Stimulated activated CD8-positive, alpha-beta memory T cell treated with anti-CD3 and anti-CD28 coated beads, Interleukin-15, amount 100 ng/mL, for 1 hour (primary cell): Measurements from ENCODE around the gene BCAS3.

ENCODE experiments used
- DNase-seq: peaks from one replicate; pipeline ENCODE4 v3.0.0-alpha.2; 2020; ENCODE audit warnings: low read depth

BCAS3 gene

GRCh38 chr17:61400066-61400716 lies 722.5 kb downstream of the BCAS3 start:
- no peak for DNase-seq

DNA sequence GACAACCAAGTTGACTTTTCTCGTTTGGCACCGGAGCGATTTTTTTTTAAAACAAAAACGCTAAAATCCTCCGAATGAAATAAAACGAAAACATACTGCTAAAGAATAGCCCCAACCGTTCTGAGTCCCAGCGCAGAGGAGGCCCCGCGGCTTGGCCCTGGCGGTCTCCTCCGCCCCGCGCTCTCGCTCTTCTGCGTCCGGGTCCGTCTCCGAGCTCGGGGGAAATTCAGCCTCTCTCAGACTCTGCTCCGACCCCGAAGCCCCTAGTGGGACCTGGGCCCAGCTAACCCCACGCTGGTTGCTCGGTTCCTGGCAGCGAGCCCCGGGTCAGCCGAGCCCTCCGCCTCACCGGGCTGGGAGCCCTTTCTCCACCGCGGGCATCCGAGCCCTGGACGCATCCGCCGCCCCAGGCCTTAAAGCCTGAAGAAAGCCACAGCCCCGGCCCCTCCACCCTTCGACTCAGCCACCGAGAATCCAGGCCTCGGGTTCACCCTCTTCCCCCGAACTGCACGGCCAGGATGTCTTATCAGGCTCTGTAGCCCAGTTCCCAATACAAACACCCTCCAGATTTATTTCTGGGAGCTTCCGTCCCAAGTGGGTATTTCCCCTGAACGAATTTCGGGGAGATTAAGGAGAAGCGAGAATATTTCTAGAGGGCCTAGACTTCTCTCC lies 723.2 kb downstream of the BCAS3 start:
- DNase-seq = no peak

GRCh38 chr17:61401389-61402072 lies 723.9 kb downstream of the BCAS3 start:
- DNase-seq = no peak

DNA sequence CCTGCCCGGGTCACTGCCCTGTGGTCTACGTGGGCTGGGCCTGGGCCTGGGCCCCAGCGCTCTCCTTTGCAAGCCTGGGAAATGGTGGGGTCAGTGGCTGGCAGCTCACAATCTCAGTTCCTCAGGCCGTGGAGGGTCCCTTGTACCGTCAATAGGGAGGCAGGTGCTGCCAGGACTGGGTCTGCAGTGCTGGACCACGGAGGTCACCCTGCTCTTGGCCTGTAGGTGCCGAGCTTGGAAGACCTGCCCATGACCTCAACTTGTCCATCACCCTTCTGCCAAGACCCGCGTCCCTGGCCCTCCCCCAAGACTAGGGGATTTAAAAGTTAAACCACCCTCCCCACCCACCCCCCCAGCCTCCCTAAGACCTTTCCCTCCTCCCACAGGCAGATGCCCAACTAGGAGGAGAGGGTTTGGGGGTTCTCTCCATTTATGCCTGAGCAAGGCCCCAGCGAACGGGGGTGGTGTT lies 724.5 kb downstream of the BCAS3 start:
- no peak for DNase-seq

GRCh38 chr17:61402978-61403800 lies 725.5 kb downstream of the BCAS3 start:
- no peak for DNase-seq

DNA sequence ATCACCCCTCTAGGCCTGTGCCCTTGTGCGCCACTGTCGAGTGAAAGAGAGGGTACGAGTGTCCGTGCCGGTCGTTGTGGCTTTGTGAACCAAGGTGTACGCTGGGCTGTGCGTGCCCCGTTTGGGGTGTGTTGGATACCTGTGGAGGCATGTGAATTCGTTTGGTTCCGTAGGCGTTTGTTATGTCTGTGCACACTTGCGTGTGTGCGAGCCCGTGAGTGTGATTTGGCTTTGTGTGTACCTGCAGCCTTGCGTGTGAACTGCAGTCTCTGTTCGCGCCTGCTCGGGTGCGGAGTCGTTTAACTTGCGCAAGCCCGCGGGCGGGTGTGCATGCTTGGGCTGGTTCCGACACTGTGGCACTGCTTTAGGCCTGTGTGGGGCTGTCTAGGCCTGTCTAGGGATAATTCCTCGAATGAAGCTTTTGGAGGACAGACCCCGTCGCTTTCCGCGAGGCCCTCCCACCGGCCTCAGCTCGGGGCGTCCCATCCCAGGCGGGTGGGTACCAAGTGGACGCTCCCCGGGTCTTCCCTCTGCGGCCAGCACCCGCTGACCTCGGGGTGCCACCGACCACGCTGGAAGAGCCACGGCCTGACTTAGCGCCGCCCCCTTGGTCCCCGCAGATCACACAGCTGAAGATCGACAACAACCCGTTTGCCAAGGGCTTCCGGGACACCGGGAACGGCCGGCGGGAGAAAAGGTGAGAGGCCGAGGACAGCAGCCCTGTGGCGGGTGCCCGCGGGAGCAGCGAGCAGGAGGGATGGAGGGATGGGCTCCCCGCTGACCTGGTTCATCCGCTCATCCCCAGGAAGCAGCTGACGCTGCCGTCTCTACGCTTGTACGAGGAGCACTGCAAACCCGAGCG lies 726.4 kb downstream of the BCAS3 start:
- DNase-seq = no peak

DNA sequence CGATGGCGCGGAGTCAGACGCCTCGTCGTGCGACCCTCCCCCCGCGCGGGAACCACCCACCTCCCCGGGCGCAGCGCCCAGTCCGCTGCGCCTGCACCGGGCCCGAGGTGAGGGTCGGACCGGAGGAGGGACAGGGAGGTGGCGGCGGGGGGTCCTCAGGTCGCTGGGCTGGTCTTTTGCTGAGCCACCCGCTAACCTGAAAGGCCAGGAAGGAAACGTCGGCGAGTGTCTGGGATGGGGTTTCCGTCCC lies 726.9 kb downstream of the BCAS3 start:
- no peak for DNase-seq

- no peak for DNase-seq
Observed at GRCh38 chr17:61404913-61405685, 727.4 kb downstream of the BCAS3 start.

GRCh38 chr17:61405686-61406536 lies 728.3 kb downstream of the BCAS3 start:
- no peak for DNase-seq

GRCh38 chr17:61406537-61406845 lies 728.8 kb downstream of the BCAS3 start:
- DNase-seq = no peak

DNA sequence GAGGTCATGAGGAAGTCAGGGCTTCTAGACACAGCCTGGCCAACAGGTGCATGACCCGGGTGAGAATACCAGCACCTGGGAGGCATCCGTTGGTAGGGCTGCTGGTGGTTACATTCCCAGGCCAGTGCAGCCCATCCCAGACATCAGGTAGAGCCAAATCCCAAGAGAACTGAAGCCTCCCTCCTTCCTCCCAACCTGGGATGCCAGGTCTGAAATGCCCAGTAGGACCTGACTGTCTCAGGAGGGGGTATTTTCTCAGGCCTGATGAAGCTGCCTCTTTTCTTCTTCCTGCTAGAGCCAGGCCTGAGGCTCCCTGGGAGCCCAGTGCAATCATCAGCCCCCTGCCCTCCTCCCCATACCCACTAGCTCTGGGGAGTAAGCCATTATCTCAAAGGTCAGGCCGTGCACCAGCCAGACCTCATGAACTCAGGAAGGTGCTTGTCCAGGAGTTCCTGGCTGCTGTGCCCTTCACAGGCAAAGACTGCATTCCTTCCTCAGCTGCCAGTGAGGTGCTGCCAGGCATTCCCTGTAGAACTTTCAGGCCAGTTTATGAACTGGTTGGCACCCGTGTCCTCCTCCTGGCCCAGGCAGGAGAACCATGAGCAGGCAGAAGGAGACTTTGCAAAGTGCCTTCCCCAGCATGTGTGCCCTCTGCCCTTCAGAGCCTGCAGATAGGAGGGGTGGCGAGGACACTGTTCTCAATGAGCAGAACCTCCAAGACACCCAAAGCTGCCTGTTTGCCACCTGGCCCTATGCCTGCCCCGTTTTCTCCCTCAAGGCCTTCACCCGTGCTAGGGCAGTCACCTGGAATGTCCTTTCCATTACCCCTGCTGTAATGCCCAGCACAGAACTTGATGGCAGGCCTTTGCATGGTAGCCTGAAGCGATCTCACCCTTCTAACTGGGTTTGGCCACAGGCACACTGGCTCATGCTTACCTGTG lies 729.6 kb downstream of the BCAS3 start:
- no peak for DNase-seq

- no peak for DNase-seq
Observed at GRCh38 chr17:61408151-61409041, 730.7 kb downstream of the BCAS3 start.

DNA sequence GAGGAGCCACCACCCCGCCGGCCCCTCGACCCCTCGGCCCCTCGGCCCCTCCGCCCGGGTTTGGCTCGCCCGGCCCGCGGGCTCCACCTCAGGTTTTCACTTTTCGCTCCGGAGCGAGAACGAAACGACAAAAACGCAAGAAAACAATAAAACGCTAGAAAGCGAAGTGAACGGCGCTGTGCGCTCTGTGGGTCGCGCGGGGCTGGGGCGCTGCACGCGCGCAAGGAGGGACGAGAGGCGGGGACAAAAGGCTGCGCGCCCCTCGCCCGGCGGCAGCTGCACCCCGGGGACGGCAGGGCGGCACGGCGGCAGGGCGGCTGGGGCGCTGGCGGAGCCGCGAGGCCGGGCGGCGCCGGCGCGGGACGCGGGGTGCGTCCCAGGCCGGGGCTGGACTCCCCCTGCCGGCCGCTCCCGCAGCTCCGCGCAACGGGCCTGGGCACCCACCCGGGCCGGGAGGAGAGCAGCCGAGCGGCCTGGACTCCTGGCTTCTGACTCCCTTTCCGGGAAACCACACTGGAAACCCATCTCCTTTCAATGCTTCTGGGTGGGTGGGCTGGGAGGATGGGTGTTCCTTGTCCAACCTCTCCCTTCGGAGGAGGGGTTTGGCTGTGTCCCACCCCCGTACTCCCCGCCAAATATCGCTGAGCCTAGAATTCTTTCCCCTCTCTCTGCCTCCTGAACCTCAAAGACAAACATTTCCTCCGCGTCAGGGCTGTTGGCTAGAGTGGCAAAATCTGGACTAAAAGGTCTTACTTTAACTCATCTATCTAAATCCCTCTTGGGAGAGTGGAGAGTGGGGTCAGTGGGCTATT lies 731.9 kb downstream of the BCAS3 start:
- DNase-seq = no peak

DNA sequence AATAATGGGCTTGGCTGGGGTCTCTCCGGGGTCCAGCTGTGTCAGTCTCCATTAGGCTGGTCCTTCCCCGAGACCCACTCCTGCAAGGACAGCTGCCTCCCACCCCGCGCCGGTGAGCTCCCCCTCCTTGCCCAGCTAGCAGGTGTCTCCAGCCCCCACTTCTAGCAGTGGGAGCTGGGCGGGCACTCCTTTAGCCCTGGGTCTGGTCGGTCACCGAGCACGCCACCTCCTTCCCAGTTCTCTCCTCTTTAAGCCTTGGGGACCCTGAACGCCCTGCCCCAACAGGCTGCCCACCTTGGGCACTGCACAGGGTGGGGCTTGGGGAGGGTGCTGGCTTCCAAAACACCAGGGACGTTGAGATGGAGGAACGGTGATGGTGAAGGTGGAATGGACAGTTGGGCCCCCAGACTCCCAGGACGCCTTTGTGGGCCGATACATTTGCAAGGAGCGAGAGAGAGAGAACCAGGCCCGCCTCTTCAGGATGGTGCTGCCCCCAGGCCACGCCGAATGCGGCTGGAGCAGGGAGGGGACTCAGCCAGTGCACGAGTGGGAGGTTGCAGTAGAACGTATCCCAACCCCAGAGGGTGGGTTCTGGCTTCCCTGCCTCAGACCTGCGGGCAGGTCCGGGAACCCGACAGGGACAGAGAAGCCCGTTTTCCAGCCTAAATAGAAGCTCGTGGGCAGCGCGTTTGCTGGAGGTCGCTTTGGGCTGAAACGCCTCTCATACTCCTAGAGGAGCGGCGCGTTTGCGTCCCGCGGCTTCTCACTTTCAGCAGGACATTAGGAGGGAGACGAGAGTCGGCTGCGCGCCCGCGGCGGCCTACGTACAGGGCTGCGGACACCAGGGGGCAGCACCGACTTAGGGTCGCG lies 732.7 kb downstream of the BCAS3 start:
- DNase-seq = peak; percentile 56

GRCh38 chr17:61411011-61411260 lies 733.3 kb downstream of the BCAS3 start:
- no peak for DNase-seq
